Stimulated activated CD4-positive, alpha-beta T cell treated with anti-CD3 and anti-CD28 coated beads, TNF-alpha, amount 100 ng/mL, for 4 hours (primary cell): ENCODE data around the gene RBFOX2.
A peak's percentile ranks its signal among the peaks of the same experiment; 100 is the strongest.

Experiments
- DNase-seq, 3 experiments: peaks; one replicate each; pipeline ENCODE4 v3.0.0-alpha.2; 2020; ENCODE audit warnings: low read depth in 3 of 3

Gene RBFOX2

DNA sequence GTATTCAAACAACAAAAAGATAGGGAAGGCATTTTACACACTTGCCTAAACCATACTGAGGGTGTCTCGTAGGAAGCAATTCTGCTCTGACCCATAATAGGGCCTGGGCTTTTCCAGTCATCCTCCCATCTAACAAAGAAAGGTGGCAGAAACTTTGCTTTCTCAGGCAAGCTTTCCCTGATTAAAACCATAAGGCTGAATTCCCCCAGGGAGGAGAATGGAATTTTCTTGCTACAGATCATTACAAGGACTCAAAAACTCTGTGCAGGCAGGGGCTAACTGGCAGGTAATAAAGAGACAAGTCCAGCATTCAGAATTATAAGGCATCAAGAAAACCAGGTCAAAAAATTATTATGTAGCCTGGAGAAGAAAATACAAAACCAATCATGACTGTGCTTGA lies 90.4 kb downstream of the RBFOX2 start:
- no peak for DNase-seq

DNA sequence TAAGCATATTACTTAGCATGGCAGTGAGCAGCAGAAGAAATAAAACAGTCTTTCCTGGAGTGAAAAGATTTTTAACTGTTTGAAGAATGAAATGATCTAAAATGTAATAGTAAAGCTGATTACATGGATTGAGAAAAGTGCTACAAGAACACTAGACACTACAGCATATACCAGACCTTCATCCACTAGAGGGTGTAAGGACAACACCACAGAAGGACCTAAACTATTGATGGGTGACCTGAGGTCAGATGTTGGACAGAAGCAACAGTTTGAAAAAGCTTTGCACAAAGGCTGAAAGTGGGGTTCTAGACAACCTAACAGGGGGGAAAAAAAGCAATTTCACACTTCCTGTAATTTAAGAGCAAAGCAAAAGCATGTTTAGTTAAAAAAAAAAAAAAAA lies 97.7 kb downstream of the RBFOX2 start:
- DNase-seq: no peak

DNA sequence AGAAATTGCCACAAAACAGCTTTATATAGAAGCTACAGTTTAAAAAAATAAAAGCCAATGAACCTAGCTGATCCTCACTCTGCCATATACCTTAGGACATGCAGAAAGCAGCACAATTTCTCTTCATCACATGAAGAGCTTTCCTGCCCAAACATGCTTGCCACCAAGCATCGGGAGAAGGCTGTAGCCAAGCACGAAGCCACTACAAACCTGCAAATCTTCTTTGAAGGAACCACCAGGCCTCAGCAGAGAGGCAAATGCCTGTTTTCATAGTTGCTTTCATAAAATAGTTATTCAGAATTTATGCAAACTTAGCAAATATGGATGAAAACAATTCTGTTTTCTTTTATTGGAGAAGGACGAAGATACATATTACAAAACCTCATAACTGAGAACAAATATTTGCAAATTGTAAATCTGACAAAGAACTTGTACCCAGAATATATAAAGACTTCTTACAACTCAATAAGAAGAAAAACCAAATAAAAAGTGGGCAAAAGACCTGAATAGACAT lies 100.3 kb downstream of the RBFOX2 start:
- DNase-seq: no peak

DNA sequence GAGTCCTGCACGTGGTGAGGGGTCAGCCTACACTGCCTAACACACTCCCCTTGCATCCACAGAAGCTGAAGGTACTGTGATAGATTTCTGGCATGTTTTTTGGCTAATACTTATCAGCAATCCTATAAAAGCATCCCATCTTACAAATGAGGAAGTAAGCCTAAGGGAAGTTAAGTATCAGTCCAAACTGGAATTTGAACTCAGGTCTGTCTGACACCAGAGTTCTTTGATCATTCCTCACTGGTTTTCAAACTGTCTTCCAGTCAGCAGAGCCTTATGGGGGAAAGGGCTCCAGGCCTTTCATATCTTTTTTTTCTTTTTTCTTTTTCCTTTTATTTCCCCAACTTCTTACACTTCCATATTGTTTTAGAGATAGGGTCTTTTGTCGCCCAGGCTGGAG lies 105.6 kb downstream of the RBFOX2 start:
- no peak for DNase-seq

DNA sequence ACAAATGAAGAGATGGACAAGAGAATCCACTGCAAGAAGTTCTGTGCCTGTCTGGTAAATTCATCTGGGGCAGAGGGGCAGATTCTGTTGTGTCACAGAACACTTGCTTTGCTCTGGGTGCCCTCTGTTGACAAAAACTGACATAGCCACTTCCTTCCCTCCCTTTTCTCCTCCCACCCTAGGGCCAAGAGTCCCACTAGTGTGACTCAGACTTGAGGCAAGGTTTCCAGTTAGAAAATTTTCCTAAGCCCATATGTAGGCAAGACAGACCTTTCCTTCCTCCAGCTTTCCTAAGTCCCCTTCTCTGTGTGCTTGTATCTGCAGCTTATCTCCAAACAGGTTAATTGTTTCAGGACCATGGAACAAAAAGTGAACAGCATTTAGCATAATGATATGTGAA lies 106.8 kb downstream of the RBFOX2 start:
- DNase-seq: peak in 1 of 3 experiments; percentile 17

DNA sequence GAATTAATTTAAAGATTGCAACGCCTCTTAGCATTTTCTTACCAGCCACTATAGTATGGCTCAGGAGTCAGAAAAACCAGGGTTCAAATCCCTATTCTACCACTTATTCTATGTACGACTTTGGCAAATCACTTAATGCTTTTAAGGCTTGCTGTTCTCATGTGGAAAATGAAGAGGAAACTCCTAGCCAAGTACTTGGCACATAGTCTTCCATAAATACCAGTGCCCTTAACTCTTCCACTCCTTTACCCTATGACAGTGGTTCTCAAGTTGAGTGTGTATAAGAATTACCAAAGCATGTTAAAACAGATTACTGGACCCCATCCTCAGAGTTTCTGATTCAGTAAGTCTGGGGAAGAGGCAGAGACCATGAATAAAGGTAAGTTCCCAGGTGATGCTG lies 107.6 kb downstream of the RBFOX2 start:
- DNase-seq: no peak

DNA sequence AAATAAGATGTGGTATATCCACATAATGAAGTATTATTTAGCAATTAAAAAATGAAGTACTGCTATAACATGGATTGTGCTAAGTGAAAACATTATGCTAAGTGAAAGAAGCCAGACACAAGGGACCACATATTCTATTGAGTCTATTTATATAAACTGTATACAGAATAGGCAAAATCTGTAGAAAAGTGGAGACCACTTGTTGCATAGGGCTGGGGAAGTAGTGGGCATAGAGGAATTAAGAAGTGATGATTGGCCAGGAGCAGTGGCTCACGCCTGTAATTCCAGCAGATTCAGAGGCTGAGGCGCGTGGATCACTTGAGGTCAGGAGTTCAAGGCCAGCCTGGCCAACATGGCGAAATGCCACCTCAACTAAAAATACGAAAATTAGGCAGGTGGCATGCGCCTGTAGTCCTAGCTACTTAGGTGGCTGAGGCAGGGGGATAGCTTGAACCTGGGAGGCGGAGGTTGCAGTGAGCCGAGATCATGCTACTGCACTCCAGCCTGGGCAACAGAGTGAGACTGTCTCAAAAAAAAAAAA lies 109.6 kb downstream of the RBFOX2 start:
- DNase-seq: no peak

DNA sequence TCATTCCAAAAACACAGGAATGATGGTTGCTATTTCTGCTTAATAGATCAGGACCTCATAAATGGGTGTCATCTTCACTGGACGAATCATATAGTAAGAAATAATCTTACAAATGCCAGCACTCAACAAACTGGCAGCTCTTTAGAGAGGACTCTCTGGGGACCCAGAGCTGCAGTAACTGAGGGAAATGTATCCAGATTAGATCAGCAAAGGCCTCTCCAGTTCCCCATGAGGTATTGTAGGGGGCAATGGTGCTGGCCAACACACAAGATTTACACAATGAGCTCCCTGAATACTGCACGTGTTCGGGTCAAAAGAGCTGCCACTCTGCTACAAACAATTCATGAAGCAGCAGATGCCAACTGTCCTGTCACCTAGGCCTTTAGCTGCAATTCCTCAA lies 110.2 kb downstream of the RBFOX2 start:
- no peak for DNase-seq

DNA sequence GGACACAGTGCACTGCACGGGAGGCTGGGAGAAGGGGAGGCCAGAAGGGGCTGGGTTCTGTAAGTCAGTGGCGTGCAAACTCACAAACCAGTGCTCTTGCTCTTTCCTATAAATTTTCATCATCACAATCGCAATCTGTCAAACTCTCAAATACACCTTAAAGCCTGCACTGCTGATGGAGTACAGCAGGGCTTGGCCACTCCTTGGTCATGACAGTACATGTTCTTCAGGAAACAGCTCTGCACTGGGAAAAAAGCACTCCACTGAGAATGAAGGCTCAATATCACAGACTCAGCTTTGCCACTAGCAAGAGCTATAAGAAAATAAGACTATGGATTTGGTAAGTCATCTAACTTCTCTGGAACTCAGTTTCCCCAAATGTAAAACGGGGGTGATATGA lies 111.0 kb downstream of the RBFOX2 start:
- no peak for DNase-seq

DNA sequence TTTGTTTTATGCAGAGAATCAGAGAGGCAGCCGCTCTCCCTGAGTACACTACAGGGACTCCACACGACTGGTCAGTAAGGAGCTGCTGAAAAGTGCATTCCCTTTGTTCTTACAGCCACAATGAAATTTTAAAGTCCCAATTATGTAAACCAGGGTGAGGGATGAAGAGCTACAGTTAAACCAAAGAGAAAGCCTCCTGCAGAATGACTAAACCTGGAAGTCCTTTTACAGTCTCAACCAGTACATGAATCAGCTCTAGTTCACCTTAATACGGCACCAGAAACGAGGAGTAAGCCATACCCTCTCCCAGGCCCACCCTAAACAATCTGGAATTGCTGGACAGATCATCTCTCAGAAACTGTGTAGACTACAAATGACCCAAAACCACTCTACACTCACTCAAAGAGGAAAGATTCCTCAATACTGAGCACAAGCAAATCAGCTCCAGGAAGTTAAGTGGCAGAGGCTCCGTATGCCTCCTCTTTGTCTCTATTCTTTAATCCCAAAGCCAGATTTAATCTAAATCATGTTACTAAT lies 113.1 kb downstream of the RBFOX2 start:
- no peak for DNase-seq

DNA sequence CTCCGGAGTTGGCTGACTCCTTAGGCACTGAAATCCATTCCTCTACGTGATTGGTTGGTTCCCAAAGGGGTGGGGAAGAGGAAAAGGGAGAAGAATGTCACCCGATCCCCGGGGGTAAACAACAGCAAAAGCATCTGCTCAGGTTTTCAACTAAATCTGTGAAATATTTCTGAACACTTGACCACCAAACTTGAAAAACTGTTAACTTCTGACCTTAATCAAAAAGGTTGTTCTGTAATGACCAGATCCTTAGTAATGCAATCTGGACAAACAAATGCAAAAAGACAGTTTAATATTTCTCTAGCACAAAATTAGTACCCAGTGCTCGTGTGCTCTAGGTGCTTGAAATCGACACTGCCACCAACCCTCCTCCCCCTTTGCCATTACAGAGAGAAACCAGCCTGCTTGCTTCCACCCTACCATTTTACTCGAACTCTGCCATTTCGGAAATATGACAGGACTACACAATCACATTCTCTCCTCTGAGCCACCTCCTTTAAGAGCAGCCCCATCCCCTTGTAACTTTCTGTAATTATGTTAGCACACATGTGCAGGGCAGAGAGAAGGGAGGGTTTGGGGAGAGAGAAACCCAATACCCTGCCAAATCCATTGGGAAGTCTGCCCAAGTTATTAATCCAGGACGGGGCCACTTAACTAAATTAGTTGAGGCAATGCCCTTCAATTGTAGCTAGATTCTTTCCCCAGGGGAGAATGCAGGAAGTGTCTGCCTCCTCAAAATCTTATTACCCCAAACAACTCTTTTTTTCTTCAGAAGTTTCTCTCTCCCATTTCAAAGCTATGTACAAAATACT lies 113.8 kb downstream of the RBFOX2 start:
- no peak for DNase-seq

DNA sequence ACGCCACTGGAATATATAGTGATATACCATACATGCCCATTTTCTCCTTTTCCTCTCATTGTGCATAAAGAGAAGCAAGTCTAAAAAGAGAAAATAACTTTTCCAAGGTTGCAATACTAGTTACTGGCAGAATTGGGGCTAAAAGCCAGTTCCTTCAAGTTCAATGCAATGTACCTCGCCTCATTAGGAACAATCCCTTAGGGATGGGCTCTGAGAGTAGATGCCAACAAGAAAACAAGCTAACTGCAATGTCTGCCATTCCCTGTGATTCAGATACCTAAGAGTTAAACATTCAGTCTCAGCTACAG lies 114.3 kb downstream of the RBFOX2 start:
- no peak for DNase-seq

DNA sequence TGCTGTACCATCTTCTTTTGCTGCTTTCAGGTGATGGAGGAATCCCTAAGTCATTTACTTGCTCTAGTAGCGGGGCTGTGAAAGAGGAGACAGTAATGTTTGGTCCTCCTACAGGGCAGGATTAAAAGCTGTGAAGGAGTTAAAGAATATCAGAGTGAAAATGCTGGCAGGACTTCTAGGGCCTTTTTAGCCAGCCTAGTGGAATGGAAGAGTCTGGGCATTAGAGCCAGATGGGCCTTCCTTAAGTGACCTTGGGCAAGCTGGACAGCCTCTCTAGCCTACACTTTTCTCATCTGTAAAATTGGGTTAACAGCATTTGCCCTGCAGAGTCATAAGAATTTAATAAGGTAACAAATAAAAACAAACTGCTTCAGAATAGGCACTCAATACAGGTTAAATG lies 114.7 kb downstream of the RBFOX2 start:
- DNase-seq: no peak

DNA sequence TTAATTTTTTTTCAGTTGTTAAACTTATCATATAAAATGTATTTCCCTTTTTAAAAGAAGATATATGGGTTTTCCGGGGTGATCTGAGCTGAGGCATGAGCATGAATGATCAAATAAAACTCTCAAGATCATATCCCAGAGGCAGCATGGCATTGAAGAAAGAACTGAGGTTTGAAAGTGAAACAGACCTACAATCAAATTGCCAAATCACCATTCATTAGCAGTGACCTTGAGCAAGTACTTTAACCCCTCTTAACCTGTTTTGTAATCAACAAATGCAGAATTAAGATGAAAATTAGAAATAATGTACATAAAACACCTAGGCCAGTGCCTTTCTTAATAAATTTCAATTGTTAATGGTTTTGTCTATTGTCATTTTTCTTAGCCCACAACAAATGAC lies 116.0 kb downstream of the RBFOX2 start:
- no peak for DNase-seq

DNA sequence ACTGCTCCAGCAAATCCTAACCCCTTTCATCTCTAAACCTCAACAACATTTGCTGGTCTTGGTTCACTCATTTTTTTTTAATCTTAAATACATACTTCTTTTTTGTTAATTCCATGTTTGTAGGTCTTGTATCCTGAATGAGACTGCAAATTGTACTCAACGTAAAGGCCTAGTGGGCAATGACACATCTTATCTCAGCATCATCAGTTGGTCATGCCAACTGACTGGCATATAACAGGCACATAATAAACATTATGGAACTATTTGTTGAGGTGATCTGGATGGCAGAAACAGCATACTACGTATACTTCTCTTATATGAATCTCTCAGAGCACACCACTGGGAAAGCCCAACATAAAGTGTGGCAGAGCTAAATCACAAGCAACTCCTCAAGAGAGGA lies 116.7 kb downstream of the RBFOX2 start:
- no peak for DNase-seq

DNA sequence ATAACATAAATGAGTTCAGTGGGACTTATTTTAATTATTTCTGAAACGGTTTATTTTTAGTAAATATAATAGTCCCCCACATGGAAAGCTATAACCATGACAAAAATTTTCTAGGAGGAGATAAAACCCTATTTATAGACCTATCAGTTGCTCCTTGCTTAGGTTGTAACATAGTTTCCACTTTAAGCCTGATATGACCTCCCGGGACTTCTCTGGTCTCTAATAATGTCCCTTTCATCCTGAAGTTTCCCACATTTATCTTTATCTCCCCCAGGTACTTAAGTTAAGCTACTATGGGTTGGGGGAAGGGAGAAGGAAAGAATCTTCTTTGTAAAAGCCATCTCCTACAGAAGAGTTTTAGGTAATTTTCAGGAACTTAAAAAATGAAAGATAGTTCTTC lies 117.7 kb downstream of the RBFOX2 start:
- no peak for DNase-seq

DNA sequence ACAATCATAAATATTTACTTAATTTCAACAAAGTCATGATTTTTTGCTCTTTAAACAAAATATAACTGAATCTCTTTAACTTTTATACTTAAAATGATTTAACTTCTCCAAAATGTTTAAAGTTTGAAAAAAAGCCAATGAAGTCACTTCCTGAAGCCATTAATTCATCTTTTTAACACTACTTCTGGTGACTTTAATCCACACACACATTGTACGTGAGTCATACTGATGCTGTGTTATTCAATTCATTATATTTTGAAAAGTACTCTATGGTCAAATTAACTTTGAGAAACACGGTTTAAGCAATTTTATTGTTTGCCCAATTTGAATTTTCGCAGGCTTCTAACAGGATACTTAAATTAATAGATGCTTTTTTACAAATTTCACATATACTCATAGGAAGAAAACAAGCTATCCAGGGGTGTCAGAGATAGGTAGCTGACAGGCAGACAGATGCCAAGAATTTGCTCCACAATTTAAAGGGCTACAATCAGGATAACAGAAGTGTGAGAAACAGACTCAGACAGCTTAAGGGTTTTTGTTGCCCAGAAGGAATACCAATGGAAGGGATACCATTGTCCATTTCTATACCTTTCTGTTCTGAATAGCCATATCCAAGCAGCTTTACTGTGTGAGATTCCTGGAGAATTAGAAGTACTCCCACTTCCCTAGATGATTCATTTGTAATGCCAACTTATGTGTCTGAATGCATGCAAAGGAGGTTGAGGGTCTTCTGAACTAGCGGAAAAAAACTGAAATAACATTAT lies 118.4 kb downstream of the RBFOX2 start:
- DNase-seq: no peak

DNA sequence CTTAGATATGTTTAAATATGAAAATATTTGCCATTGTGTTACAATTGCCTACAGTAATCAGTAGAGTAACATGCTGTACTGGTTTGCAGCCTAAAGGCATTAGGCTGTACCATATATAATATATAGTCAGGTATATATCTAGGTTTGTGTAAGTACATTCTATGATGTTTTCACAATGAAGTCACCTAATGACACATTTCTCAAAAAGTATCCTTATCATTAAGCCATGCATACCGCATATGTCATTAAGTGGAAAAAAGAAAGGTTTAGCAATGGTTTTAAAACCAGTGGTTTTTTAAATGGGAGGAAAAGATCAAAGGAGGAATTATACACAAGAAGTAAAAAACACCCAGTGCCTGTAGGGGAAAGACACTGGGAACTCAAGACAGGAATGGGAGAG lies 122.7 kb downstream of the RBFOX2 start:
- no peak for DNase-seq

DNA sequence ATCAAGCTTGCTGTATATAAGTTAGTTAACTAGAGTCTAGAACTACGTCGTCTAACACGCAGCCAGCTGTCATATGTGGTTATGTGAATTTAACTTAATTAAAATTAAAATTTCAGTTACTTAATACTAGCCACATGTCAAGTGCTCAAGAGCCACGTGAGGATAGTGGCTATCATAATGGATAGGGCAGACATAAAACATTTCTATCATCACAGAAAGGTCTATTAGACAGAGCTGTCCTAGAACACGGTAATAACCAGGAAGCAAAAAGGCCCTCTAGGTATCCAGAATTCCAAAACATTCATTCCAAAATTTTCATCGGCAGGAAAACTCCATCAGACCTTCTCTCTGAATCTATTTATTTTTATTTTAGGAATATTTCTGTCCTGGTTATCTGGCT lies 123.9 kb downstream of the RBFOX2 start:
- no peak for DNase-seq

DNA sequence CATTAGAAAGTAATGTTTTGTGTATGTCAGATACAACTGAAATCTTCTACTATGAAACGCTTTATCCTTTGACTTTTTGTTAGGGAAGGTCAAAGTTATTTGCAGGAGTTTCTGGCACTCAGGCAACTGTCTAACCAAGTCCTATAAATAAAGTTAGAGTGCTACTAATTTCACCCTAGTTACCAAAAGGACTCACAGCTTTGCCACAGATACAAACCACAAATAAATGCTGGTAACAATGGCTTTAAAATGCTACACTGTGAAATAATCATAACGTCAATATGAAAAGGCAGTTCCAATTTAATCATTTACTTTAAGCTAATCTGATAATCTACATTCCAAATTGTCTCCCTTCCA lies 124.3 kb downstream of the RBFOX2 start:
- DNase-seq: no peak

DNA sequence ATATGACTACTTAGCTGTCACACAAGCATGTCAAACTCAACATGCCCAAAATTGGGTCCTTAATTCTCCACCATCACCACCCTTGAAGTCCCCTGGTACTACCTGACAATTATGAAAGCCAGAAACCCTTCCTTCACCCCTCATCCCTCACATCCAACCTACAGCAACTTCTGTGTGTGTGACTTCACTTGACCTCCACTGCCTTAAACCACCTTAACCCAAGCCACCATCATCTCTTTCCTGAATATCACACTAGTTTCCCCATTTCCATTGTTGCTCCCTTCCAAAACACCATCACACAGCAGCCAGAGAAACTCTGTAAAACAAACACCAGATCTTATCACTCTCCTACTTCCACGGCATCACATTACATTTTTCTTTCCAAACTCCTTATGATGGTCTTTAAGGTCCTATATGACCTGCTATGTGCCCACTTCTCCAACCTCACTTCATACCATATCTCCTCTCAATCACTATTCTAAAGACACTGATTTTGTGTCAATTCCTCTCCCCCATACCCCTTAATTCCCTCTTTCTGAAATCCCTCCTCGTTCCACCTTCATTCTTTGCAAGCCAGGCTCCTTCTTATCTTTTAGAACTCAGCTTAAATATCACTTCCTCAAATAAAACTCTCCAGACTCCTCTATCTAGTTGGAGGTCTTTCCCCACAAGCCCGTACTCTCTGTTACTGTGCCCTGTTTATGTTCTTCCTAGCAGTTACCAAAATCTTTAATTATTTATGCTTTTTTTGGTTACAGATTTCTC lies 124.9 kb downstream of the RBFOX2 start:
- no peak for DNase-seq

DNA sequence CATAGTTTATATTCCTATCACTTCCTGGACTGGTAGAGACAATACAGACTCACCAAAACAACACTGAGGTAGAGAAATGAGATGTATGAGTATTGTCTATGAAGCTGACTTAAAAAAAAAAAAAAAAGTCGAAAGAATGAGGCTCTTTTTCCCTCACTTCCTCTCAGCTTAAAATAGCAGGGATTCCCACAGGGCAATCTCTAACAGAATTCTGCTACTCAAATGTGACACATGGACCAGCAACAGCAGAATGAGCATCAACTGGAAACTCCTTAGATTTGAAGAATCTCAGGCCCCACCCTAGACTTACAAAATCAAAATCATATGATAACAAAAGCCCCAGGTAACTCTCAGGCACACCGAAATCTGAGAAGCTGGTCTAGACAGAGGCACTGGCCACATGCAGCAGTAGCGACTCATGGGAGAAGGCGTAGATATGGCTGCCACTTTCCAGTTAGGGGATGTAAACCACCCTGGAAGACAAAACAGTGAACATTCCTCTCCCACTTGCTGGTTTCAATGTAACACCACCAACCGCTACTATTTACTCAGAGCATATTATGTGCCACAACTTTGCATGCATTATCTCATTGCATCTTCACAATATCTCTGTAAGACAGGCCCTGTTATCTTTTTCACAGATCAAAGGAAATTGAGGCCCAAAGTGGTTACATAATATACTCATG lies 128.0 kb downstream of the RBFOX2 start:
- DNase-seq: no peak
